Esophagus squamous epithelium (tissue), 5 donors: Measurements from ENCODE around the gene MMP14. TPM values are rescaled to one million over a fixed set of nuclear protein-coding genes. Genes with fewer than 3 reads are reported as not detected.
"Not testable (repeated sequence)": the region's sequence is repeated elsewhere in the genome, so short reads cannot be mapped to it uniquely, and the experiment has no call there.

Source experiments
- DNase-seq: peaks from one replicate; lab custom pipeline; 2025; lab: John Stamatoyannopoulos, UW
- H3K27ac ChIP-seq, 4 donors: fragments of 200-600 bp; sonication (generic); one replicate each; pipeline ENCODE4 v1.5.1; 2016 to 2019; ENCODE audit warnings: mild to moderate bottlenecking in 1 of 4
- H3K27me3 ChIP-seq, 4 donors: fragments of 200-600 bp; sonication (generic); 1 replicate in 3 of 4; 2 replicates in 1 of 4; pipeline versions ENCODE4 v1.5.1 to v1.6.0; 2017 to 2021; ENCODE audit warnings: antibody characterized with exemption in 1 of 4
- H3K36me3 ChIP-seq, 3 donors: fragments of 200-600 bp; sonication (generic); one replicate each; pipeline ENCODE4 v1.5.1; 2016 to 2019
- H3K4me1 ChIP-seq, 3 donors: fragments of 200-600 bp; sonication (generic); one replicate each; pipeline ENCODE4 v1.5.1; 2017 to 2019
- H3K4me3 ChIP-seq, 4 donors: fragments of 200-600 bp; sonication (generic); 1 replicate in 3 of 4; 2 replicates in 1 of 4; pipeline ENCODE4 v1.5.1; 2016 to 2019; ENCODE audit warnings: mild to moderate bottlenecking in 2 of 4, moderate library complexity in 1 of 4
- H3K9me3 ChIP-seq, 3 donors: fragments of 200-600 bp; sonication (generic); one replicate each; pipeline ENCODE4 v1.5.1; 2016 to 2019
- POLR2A ChIP-seq, 4 donors: fragments of 450-650 bp; IDR thresholded peaks; one replicate each; pipeline ENCODE4 v1.6.1; 2017; ENCODE audit warnings: antibody characterized with exemption in 4 of 4, mild to moderate bottlenecking in 4 of 4, moderate library complexity in 3 of 4
- WGBS, 2 donors: methylation state at CpG; one replicate each; pipeline ENCODE4 v1.1.5; 2018; 5-methylcytosine and 5-hydroxymethylcytosine counted together
- intact Hi-C: fragments of 100-400 bp; cut with DNase I; formaldehyde crosslinking; loops from one replicate; pipeline ENCODE4 v1.15.0; 2022
- total RNA-seq, 4 donors: library from RNA; depleted of rRNA; stranded (reverse); fragments of >200 nt; gene quantifications; one replicate each; pipeline ENCODE4 v1.1.0, GENCODE V29; 2016
- TF ChIP-seq, protein P1 (sequence below), 6 experiments: fragments of 450-650 bp in 4 of 6; fragments of 200-600 bp in 2 of 6; sonication (generic) in 2 of 6; IDR thresholded peaks; one replicate each; pipeline ENCODE4 v1.5.1; 2016 to 2019; ENCODE audit warnings: antibody characterized with exemption in 6 of 6, mild to moderate bottlenecking in 4 of 6, moderate library complexity in 4 of 6
- donor health status: DM: yes; HTN: yes; CAD: no.

The MMP14 gene
- total RNA-seq, 4 donors from 2014 or later, result 67.9 to 127 (median 102) TPM

DNA sequence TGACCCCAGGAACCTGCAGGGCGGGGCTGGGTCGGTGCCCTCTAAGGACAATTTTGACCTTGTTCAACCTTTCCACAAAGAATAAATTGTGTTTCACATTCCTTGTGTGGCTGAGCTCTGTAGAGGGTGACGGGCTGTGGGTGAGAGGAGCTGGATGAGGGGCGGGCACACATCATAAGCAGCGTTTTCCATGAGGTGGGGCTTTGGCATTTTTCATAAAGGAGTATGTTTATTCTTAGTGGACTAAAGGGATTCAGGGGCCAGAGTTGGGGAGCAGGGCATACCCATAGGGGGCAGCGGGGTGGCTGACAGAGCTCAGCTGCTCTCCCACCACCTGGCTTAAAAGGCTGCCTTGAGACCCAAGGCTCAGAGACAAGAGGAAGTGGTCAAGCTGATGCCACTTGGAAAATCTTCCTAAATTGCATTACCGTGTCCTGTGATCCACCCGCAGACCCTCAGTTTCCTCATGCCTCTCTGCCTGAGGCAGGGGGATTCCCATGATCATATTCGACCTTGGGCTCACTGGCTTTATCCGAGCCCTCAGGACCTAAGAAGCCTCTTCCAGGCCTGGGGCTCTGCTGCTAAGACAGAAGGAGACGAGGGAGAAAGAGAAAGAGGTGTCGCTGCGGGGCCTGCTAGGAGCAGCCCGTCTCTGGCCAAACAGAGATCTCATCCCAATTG, 11.4 kb downstream of the MMP14 start:
- WGBS, 2 donors, result 25 to 31% methylated on average over 9 to 13 of the region's 14 CpGs
- Histone ChIP-seq H3K27ac (peak overlapping the region; percentile 57 to 92 (median 88)), H3K4me3 (peak overlapping the region in 1 of 4 donors; percentile 35), H3K4me1 (peaks cover 57 to 96% (median 69%) of the 10 kb centered on the region in 3 donors), H3K27me3 (no peaks in the 10 kb centered on the region), H3K9me3 (no peaks in the 10 kb centered on the region), H3K36me3 (peaks cover 32 to 45% (median 42%) of the 10 kb centered on the region in 3 donors)
- no peak for DNase-seq
- TF ChIP-seq, protein P1, sequence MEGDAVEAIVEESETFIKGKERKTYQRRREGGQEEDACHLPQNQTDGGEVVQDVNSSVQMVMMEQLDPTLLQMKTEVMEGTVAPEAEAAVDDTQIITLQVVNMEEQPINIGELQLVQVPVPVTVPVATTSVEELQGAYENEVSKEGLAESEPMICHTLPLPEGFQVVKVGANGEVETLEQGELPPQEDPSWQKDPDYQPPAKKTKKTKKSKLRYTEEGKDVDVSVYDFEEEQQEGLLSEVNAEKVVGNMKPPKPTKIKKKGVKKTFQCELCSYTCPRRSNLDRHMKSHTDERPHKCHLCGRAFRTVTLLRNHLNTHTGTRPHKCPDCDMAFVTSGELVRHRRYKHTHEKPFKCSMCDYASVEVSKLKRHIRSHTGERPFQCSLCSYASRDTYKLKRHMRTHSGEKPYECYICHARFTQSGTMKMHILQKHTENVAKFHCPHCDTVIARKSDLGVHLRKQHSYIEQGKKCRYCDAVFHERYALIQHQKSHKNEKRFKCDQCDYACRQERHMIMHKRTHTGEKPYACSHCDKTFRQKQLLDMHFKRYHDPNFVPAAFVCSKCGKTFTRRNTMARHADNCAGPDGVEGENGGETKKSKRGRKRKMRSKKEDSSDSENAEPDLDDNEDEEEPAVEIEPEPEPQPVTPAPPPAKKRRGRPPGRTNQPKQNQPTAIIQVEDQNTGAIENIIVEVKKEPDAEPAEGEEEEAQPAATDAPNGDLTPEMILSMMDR (IDR thresholded peaks at IDR 0.05), result no peak
- no peak for TF ChIP-seq POLR2A (IDR thresholded peaks at IDR 0.05)
- intact Hi-C loops, result loop anchor here (10.0 kb wide), 1 partner anchor 273 kb away; no protein-coding TSS in a partner anchor

DNA sequence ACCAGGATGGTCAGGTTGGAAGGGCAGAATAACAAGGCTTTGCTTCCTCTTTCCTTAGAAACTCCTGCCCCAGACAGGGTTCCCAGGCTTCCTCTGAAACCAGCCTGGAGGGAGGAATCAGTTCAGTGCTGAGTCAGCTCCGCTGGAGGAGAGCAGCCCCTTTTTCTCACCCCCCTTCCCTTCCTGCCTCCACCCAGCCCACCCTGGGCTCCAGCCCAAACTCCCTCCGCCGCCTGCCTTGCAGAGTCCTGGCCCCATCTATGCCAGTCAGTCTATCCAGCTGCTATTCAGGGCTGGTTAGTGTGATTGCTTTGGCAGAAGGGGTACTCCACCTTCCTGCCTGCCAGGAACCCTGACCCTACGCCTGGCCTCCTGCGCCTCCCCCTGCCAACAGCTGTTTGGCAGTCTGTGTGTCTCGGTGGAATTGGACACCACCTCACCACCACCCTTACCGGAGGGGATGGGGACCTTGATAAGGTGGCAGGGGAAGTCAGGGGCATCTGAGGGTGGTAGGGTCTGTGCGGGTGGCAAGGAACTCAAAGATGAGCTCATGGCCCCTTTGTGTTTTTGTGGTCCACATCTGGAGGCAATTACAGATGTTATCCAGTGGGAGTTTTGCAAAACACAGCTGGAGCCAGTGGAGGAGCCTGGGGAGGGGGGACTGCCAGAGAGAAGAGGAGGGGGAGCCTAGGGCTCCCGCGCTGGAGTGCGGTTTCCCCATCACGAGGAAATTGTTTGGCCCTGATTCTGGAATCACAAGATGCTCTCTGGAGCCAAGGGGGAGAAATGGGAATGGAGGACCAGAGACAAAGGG, 12.2 kb downstream of the MMP14 start:
- no peak for DNase-seq
- peaks cover 26 to 38% (median 36%) of the 10 kb centered on the region in 3 donors for H3K36me3 ChIP-seq
- H3K4me1 ChIP-seq, result peaks cover 59 to 96% (median 74%) of the 10 kb centered on the region in 3 donors
- no peaks in the 10 kb centered on the region for H3K27me3 ChIP-seq
- WGBS, 2 donors, result 9 to 29% methylated on average over 7 to 8 of the region's 12 CpGs
- H3K4me3 ChIP-seq, result peak overlapping the region in 2 of 4 donors; percentile 23 to 35
- H3K27ac ChIP-seq, result peak overlapping the region; percentile 57 to 92 (median 88)
- intact Hi-C loops, result loop anchor here (10.0 kb wide), 1 partner anchor 274 kb away; no protein-coding TSS in a partner anchor
- no peak for TF ChIP-seq POLR2A (IDR thresholded peaks at IDR 0.05)
- TF ChIP-seq, protein P1 (IDR thresholded peaks at IDR 0.05), result no peak
- no peaks in the 10 kb centered on the region for H3K9me3 ChIP-seq

DNA sequence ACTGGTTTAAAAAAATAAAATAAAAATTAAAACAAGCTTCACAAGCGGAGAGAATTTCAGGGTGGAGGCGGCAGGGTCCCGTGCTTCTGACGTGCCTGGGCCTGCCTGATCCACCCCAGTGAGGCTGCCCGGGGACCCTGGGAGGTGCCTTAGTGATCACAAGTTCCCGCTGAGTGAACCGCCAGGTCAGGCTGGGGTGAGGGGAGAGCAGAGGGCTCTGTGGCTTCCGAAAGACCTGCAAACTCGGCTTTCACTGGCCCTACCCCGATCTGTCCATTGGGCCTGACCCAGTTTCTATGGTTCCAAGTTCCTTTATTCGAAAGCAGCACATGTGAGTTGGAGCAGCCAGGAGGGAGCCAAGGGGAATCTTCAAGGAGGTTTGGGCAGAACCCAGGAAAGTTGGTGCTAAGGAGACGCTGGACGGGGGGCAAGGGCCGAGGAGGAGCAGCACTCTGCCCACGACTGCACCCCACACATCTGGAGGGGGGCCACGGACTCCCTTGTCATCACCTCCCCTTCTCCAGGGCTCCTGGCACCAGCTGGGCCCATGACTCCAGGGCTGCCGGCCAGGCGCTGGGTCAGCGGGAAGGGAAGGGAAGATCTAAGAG, 12.9 kb downstream of the MMP14 start:
- H3K27me3 ChIP-seq, result no peaks in the 10 kb centered on the region
- WGBS, 2 donors, result 11 to 55% methylated on average over 9 to 13 of the region's 19 CpGs
- no peaks in the 10 kb centered on the region for H3K9me3 ChIP-seq
- peak overlapping the region in 2 of 4 donors; percentile 23 to 36 for H3K4me3 ChIP-seq
- intact Hi-C loops, result loop anchor here (10.0 kb wide), 1 partner anchor 275 kb away; no protein-coding TSS in a partner anchor
- H3K27ac ChIP-seq, result peak overlapping the region; percentile 57 to 92 (median 88)
- H3K4me1 ChIP-seq, result peaks cover 59 to 94% (median 74%) of the 10 kb centered on the region in 3 donors
- peaks cover 19 to 30% (median 28%) of the 10 kb centered on the region in 3 donors for H3K36me3 ChIP-seq
- no peak for DNase-seq
- no peak for TF ChIP-seq POLR2A (IDR thresholded peaks at IDR 0.05)
- TF ChIP-seq, protein P1 (IDR thresholded peaks at IDR 0.05), result no peak

DNA sequence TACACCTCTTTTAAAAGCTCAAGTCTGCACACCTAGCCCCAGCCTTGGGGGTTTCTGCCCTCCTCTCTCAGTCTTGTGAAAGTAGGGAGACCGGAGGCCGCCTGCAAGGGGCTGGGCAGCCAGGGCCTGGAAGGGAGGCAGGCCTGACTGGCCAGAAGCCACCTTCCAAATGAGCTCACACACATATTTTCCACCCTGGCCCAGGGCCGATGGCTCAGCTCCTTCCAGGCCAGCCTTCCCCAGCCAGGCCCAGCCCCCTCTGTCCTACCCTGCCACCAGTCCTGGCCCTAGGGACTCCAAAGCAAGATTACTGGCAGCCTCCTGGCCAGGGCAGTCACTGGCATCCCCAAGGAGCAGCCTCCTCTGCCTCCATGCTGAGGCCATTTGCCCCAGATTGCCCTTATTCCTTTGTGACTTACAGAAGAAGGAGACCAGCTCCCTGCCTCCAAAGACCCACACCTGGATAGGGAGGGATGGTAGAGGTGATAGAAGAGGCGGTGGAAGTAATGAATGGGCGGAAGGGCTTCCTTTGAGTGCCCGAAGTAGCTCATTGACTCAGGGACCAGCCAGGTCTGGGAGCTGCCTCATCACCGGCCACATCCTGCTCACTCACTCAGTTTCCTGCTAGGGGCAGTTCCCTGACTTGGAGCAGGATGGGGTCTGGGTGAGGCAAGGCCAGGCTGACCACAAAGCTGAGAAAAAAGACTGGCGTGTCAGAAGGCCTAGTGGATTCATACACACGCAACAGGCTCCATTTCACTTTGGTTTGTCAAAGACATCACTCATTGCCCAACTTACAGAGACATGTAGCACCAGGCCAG, 14.8 kb downstream of the MMP14 start:
- peaks cover 56 to 76% (median 63%) of the 10 kb centered on the region in 3 donors for H3K4me1 ChIP-seq
- no peaks in the 10 kb centered on the region for H3K9me3 ChIP-seq
- WGBS, 2 donors, result 45% methylated on average over 8 of the region's 9 CpGs; no CpG with 5 or more reads in 1 of the 2 donors
- H3K27me3 ChIP-seq, result no peaks in the 10 kb centered on the region
- TF ChIP-seq, protein P1 (IDR thresholded peaks at IDR 0.05), result no peak
- no peak for TF ChIP-seq POLR2A (IDR thresholded peaks at IDR 0.05)
- H3K4me3 ChIP-seq, result peak overlapping the region in 1 of 4 donors; percentile 13
- H3K36me3 ChIP-seq, result peaks cover 3 to 12% (median 11%) of the 10 kb centered on the region in 3 donors
- H3K27ac ChIP-seq, result peak overlapping the region; percentile 70 to 92 (median 88)
- DNase-seq, result no peak
- intact Hi-C loops, result loop anchor here (10.0 kb wide), 2 partner anchors 76 to 196 kb away; no protein-coding TSS in a partner anchor

DNA sequence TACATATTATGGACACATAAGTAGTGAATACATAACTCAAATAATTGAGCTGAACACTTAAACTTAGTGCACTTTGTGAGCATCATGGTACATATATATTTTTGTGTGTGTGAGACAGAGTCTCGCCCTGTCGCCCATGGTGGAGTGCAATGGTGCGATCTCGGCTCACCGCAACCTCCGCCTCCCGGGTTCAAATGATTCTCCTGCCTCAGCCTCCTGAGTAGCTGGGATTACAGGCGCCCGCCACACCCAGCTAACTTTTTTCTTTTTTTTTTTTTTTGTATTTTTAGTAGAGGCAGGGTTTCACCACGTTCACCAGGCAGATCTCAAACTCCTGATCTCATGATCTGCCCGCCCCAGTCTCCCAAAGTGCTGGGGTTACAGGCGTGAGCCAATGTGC, 15.8 kb downstream of the MMP14 start:
- peaks cover 46 to 65% (median 53%) of the 10 kb centered on the region in 3 donors for H3K4me1 ChIP-seq
- WGBS, 2 donors, result 72 to 74% methylated on average over 12 of the region's 12 CpGs

More for the DNA sequence above, 15.8 kb downstream of the MMP14 start:
- intact Hi-C loops, result loop anchor here (10.0 kb wide), 2 partner anchors 77 to 197 kb away; no protein-coding TSS in a partner anchor
- H3K9me3 ChIP-seq, H3K4me3 ChIP-seq, H3K36me3 ChIP-seq, H3K27me3 ChIP-seq, DNase-seq: not testable (repeated sequence)
- H3K27ac ChIP-seq, result peak overlapping the region; percentile 70 to 92 (median 88)
